ENCODE measurements around the gene SCNN1A.

DNA sequence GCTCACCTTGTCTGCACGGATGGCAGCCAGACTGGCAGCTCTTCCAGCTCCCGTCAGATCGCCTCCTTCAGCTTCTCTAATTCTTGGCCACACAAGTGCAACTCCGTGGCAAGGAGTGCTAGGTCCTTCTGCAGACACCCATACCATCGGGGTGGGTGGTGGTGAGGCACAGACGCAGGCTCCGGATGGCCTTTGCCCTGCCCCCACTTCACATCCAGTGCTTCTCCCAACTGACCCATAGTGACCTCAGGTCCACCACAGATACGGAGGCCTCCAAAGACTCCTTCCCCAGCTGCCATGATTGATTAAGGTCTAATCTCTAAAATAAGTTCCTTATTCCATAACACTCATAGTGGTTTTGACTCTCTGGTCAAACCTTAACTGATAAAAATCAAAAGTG is 49.5 kb upstream of the SCNN1A start:
- TF ChIP-seq, protein P1, sequence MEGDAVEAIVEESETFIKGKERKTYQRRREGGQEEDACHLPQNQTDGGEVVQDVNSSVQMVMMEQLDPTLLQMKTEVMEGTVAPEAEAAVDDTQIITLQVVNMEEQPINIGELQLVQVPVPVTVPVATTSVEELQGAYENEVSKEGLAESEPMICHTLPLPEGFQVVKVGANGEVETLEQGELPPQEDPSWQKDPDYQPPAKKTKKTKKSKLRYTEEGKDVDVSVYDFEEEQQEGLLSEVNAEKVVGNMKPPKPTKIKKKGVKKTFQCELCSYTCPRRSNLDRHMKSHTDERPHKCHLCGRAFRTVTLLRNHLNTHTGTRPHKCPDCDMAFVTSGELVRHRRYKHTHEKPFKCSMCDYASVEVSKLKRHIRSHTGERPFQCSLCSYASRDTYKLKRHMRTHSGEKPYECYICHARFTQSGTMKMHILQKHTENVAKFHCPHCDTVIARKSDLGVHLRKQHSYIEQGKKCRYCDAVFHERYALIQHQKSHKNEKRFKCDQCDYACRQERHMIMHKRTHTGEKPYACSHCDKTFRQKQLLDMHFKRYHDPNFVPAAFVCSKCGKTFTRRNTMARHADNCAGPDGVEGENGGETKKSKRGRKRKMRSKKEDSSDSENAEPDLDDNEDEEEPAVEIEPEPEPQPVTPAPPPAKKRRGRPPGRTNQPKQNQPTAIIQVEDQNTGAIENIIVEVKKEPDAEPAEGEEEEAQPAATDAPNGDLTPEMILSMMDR (CRISPR knock-in tag; IDR thresholded peaks at IDR 0.05), result no peak
- TF ChIP-seq RAD21 (CRISPR knock-in tag; IDR thresholded peaks at IDR 0.05), result no peak

Measured in HepG2 (cell line).